Dedifferentiated amniotic fluid mesenchymal stem cell (primary cell): Measurements from ENCODE around the gene ABHD16A.

ENCODE experiments used
- DNase-seq: peaks from one replicate; pipeline ENCODE4 v3.0.0-alpha.2; 2016; ENCODE audit errors: extremely low spot score

The ABHD16A gene

GRCh38 chr6:31689249-31690110 is 13.6 kb downstream of the ABHD16A start:
- DNase-seq: no peak

DNA sequence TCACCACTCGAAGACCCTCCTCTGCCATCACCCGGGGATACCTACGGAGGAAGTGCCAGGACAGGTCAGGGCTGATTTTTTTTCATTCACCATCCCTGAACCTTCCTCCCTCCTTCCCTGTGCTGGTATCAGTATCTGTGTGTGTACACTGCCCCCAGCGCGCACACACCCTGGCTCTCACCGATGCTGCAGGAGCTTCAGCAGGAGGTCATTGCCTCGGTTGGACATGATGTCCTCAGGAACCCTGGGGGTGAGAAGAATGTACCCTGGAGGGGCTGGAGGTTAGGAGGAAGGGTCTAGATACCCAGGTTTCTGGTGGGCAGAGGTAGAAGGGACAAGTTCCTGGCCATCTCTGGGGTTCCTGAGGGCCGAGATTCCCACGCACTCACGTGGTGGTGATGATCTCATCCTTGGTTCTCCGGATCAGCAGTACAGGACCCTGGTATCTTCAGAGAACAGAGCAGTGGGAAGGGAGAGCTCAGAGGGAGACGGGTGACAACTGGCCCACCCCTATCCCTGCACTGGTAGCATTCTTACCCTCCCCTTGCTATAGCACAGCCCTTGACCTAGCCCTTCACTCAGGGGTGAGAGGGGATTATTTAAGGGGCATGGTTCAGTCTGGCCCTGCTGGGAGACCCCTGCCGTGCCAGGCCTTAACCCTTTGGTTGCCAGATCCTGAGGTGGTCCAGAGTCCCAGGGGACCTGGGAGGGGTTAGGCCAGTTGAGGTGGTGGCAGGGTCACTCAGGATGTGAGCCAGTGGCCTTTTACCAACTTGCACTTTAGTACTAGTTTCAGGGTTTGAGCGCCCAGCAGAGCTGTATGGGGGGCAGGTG is 15.0 kb downstream of the ABHD16A start:
- DNase-seq: no peak

DNA sequence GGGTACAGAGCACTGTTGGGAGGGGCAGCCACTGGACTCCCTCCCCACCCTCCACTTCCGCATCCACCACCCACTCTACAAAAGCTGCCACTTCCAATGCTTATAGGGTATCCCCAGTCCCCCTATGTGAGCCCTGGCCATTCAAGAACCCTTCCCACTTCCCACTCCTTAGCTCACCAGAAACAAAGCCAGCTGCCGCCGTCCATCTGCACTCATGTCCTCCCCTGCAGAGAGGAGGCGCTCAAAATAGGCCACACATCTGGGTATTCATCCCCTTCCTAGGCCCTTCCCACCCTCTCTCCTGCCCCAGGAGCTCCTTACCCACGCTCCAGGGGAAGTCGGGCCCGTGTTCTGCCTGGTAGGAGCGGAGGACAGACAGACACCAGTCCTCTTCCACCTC is 15.8 kb downstream of the ABHD16A start:
- no peak for DNase-seq

- no peak for DNase-seq
These were observed 16.6 kb downstream of the ABHD16A start for GRCh38 chr6:31686483-31686882.

GRCh38 chr6:31683591-31683990 is 19.5 kb downstream of the ABHD16A start:
- no peak for DNase-seq

DNA sequence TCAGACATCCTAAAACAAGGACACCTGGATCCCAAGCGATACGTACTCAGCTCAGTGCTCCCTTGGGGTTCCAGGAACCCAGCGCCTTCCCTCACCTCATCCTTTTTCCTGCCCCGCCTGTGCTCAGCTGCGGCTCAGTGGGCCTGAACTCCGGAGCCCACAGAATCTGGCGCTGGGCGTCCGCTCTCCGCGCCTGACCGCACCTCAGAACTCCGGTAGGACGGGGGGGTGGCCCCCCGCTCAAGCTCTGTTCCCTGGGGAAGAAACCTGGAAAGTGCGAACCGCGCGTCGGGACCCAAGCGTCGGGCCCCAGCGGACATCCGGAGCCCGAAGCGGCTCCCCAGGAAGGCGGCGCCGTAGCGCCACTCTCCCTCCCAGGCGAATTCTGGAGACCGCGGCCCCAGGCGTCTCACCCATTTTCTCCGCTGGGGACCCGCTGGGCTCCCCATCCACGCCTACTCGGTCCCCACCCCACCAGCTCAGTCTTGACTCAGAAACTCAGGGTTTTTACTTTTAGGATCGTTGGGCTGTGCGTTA is 21.9 kb downstream of the ABHD16A start:
- DNase-seq: no peak

GRCh38 chr6:31680226-31681134 is 22.6 kb downstream of the ABHD16A start, which contains the start of gene LY6G5C:
TSS of gene LY6G5C (minus strand) at chr6:31681067. CDS start at chr6:31680373, 694 bp downstream.
- peak; percentile 90 for DNase-seq

DNA sequence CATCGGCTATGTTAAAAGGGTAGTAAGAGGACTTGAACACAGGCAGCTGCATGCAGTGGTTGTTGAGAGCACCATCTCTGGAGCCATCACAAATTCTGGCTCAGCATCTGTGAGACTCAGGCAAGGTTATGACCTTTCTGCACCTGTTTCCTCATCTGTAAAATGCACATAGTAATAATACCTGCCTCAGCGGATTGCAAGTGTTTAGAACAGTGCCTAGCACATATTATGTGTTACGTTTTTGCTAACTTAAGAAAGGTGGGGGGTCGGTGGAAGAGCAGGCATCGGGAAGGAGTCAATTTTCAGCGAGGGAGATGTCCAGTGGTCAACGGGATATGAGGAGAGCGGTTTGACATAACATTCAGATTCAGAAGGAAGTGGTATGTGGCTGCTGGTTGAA is 25.2 kb downstream of the ABHD16A start:
- DNase-seq: no peak

DNA sequence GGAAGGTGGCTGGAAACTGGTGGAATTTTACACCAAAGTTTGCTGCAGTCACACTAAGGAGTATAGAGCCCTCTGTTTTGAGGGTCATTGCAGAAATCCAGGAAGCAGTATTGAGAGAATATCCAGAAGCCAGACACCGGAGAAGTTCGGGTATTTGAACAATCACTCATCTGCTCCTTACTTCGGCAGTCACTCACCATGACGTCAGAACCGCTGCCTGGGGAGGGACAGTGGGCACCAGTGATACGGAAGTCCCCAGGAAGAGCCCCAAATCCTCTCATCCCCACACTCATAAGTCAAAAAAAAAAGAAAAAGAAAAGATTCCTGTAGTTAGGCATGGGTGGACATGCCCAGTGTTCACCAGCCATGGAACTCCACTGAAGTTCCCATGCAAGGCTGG is 26.2 kb downstream of the ABHD16A start:
- no peak for DNase-seq

GRCh38 chr6:31676322-31676903 is 26.7 kb downstream of the ABHD16A start:
- DNase-seq: no peak

DNA sequence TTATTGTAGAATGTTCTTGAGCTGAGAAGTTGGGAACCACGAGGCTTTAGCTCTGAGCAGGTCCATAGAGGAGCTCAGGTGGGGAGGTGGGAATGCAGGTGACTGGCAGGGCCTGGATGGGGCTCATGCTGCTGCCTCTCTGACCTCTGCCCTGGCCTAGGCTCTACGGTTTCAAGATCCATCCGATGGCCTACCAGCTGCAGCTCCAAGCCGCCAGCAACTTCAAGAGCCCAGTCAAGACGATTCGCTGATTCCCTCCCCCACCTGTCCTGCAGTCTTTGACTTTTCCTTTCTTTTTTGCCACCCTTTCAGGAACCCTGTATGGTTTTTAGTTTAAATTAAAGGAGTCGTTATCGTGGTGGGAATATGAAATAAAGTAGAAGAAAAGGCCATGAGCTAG is 33.4 kb downstream of the ABHD16A start, which contains the start of gene LY6G5B:
TSS of gene LY6G5B (plus strand) at position 301 of the 400 bp plus-strand sequence. CDS start 975 bp downstream, outside the sequence.
- DNase-seq: no peak

DNA sequence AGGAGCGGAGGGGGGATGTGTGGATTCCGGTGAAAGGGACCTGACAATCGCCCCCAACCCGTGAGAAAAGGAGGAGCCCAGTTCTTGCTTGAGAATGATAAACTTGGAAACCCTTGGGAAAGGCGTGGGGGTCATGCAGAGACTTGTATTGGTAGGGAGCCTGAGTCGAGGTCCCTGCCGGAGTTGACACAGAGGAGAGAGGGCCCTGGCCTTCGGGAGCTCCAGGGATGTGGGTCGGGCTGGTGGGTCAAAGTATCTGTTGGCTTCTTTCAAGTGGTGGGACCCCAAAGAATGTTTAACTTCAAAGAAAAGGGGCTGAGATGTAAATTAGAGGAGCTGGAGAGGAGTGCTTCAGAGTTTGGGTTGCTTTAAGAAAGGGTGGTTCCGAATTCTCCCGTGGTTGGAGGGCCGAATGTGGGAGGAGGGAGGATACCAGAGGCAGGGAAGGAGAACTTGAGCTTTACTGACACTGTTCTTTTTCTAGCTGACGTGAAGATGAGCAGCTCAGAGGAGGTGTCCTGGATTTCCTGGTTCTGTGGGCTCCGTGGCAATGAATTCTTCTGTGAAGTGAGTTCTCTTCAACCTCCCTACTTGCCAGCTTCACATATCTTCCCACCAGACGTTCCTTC is 36.7 kb downstream of the ABHD16A start:
- DNase-seq: no peak

- peak; percentile 98 for DNase-seq
These were observed 37.4 kb downstream of the ABHD16A start, which contains the start of gene CSNK2B for GRCh38 chr6:31665501-31666336. TSS of gene CSNK2B (plus strand) at chr6:31666080. CDS start at chr6:31666832, 752 bp downstream.

GRCh38 chr6:31664790-31665500 is 38.2 kb downstream of the ABHD16A start, which contains the start of gene GPANK1:
TSS of gene GPANK1 (minus strand) at chr6:31664997. CDS start at chr6:31664478, 519 bp downstream.
- DNase-seq: peak; percentile 94

DNA sequence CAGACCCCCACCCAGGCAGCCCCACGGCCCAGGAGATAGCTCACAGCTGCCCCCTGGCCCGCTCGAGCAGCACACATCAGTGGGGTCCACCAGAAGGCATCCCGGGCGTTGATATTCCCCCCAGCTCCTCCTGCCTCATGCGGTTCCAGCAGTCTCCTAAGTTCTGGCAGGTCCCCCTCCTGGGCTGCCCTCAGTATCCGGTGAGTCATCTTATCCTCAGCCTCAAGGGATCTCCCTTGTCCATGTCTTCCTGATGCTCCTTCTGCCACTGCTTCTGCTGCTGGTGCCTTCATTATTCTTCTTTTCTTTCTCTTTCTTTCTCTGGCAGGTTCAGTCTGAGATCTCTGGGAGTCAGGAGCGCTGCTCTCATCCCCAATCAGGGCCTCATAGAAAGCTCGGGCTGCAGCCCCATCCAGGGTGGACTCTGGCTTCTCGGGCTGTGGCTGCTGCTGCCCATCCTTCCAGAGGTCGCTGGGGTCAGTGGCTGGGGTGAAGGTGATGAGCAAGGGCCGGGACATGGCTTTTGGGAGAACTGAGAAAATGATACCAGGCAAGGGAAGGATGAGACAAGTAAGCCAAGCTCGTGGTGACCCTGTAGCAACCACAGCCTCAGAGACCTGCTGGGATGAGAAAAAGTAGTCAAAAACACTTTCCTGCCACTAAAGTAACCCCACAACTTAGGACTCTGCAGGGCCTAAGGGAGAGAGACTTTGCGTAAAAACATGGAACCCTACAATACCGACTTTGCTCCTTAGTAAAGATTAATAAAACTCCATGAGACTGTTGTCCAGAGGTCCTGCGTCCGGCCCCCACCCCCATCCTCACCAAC is 38.9 kb downstream of the ABHD16A start:
- DNase-seq: peak; percentile 45

DNA sequence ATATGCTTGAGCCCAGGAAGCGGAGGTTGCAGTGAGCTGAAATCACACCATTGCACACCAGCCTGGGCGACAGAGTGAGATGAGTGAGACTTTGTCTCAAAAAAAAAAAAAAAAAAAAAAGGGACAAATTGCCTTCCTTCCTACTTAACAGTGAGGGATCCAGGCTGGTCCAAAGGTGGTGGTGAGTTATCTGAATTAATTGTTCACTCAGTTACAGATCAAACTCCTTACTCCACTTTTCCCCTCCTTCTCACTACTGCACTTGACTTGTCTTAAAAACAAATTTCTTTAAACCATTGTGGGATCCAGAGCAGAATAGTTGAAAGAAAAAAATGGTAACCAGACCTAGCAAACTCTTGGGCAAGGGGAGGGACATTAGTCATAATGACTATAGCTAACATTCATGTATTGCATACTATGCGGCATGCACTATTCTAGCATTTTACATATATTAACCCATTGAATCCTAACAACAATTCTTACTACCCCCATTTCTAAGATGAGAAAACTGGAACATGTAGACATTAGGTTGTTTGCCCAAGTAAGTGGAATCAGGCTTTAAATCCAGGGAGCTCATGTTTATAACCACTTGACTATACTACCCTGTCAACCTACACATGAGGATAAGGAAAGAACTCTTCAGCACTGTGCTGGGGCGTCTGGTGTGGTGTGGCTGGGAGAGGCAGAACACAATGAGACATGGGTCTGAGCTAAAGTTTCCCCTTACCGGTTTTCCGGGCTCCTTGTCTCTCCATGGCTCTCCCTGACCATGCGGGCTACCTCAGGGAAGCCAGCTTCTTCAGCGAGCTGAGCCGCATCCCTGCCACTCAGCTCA is 39.8 kb downstream of the ABHD16A start:
- DNase-seq: no peak
